ENCODE results near the gene SLK.
A peak's percentile ranks its signal among the peaks of the same experiment; 100 is the strongest.

SLK gene

DNA sequence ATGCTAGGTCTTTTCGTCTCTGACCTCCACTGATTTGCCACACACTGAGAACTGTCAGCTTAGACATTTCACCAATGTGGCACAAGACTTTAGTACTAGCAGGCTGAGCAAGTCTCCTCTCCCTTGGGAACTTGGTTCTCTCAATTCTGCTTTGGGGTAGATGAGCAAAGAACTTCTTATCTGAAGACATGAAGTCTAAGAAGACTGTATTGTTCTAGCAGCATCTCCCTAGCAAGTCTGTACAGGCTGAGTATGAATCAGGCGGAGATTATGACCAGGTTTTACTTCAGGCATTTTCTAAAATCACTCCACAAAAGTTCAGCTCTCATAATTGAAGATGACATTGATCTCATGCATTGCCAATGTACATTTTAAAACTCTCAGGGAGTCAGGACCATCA, 25.1 kb upstream of the SLK start:
- no peak for DNase-seq (ENCODE audit: low read depth in 2 of 2)

DNA sequence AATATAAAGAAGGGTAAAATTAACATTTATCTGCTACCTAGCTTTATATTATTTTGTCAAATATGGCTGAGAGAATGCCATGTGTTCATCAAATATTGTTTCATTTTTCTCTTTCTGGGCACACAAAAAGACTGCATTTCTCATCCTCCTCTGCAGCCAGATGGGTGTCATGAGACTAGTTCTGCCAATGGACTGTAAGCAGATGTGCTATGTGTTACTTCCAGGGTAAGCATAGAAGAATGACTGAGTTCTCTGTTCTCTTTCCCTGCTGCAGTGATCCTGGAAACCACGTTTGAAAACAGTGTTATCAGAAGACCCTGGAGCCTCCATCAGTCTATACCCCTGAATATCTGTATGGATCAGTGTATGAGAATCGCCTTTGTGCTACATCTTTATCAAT, 24.1 kb upstream of the SLK start:
- DNase-seq (ENCODE audit: low read depth in 2 of 2), result no peak

DNA sequence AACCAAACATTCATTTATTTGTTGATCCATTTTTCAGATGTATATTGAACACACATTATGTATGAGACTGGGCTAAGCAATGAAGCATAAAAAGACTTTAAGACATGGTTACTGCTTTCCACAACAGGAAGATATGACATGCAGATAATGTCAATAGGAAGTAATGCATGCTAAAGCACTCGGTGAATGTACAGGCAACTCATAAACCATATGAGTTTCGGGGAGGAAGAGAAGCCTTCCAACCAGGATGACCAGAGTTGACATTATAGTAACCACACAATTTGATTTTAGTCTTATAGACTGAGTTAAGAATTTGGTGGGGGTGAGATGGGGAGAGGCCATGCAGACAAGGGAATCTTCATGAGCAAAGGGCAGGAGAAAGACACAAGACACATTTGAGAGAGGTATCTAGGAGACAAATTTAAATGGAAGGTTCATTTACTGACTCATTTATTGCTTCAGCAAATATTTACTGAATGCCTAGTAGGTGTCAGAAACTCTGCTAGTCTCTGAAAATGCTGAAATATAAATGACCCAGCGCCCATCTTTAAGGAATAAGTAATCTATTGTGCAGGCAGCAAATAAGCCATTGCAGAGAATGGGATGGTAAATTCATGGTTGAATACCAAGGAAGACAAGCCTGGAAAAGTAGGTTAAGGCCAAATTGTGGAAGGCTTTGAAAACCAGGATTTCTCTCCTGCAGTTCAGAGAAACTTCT, 19.0 kb upstream of the SLK start:
- no peak for DNase-seq (ENCODE audit: low read depth in 2 of 2)

DNA sequence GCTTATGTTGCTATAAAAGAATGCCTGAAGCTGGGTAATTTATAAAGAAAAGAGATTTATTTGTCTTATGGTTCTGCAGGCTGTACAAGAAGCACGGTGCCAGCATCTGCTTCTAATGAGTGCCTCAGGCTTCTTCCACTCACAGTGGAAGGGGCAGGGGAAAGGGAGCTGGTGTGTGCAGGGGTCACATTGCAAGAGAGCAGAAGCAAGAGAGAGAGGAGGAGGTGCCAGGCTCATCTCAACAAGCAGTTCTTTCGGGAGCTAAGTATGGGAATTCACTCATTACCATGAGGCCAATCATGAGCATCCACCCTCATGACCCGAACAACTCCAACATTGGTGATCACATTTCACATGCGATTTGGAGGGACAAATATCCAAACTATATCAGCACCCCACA, 17.2 kb upstream of the SLK start:
- no peak for DNase-seq (ENCODE audit: low read depth in 2 of 2)

DNA sequence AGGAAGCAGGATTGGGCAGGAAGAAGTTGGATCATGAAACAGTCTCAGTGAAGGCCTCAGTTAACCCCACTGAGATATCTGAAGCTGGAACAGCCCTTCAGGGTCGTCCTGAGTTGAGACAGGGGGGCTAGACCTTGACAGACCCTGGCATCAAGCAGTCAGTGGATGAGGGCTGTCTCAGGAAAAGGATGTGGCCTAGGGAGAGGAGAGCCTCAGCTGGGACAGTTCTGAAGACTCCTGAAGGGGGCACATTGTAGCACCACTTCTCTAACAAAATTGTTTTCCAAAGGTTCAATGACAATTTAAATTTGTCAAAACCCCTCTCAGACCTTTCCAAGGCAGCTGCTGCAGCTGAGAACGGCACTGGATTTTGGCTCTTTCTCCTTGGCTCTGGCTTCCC, 15.8 kb upstream of the SLK start:
- no peak for DNase-seq (ENCODE audit: low read depth in 2 of 2)

DNA sequence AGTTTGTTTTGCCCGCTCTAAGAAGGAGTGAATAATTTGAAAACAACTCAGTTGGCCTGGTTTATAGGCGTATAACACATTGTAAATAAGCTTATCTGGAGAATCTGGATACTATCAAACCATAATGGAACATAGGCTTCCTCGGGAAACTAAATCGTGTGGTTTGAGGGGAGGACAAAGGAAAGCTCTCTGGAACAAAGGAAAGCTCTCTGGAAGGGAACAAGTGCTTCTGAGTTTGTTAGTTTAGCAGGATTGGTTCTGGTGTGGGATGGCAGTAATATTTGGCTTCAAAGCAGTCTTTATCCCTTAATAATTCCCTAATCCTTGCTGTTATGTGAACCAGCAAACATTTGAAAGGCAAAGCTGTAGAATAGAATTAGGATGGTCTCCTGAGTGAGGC, 15.0 kb upstream of the SLK start:
- no peak for DNase-seq (ENCODE audit: low read depth in 2 of 2)

DNA sequence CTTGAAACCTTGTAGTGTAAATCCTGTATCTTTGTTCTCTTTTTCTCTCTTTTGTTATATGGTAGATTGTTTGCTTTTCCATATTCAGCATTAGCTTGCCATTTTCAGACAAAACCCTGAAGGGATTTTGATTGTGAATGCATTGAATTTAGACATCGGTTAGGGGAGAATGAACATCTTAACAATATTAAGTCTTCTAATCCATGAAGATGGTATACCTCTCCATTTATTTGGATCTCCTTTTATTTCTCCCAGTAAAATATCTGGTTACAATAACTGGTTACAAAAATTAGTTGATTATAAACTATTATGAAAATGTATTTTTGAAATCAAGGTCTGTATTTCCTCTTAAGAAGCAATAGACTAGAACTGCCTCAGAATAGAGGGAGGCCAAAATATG, 12.4 kb upstream of the SLK start:
- no peak for DNase-seq (ENCODE audit: low read depth in 2 of 2)

DNA sequence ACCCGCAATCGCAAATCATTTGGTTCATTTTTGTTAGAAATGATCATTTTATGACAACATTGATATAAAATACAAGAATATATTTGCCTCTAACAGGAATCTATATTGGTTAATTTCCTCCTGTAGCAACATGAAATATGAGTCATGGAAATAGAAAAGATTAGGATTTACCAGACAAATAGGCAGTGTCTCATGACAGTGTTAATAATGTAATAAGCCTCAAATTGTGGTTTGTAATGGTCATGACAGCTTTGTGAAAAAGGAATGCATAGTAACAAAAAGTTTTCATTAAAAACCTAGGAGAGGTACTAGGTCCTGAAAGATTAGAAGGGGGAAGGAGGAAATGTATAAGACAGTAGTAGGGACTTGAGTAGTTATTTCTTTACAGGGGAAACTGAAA, 7.9 kb upstream of the SLK start:
- DNase-seq (ENCODE audit: low read depth in 2 of 2), result no peak

DNA sequence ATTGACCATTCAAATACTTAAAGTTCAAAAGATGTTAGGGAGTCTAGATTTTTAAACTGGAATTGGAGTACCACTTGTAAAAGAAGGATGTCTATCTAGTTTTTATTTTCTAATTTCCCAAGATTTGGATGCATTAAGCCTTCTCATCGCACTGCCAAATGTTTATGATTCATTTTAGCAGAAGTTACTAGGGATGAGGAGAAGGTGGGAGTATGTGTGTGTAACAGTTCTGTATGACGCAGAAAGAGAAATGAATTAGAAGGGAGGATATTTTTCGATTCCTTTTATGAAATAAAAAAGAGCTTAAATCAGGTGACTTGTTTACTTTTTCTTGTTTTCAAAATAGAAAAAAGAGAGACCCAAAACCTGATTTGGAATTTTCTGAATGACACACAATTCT, 6.8 kb upstream of the SLK start:
- DNase-seq (ENCODE audit: low read depth in 2 of 2), result no peak

DNA sequence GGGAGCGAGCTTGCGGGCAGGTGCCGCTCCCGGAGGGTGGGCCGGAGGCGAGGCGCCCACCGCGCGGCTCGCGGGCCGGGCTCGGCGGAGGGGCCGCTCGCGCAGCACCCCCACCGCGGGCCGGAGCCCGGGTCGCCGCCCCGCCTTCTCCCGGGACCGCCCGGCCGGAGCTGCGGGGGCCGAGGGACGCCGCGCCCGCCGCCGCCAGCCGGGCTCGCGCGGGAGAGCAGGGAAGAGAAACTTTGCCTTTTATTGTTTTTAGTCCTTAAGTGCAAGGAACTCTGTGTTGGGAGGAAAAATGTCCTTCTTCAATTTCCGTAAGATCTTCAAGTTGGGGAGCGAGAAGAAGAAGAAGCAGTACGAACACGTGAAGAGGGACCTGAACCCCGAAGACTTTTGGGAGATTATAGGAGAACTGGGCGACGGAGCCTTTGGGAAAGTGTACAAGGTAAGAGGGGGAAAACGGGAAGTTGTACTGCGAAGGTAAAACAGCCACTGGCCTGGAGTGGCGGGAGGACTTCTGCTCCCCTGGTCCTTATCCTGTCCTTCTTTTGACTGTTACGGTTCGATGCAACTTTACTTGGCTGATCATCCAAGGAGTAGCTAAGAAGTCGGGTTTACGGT, 620 bp downstream of the SLK start:
- peak in 1 of 2 donors; percentile 30 for DNase-seq (ENCODE audit: low read depth in 2 of 2)

DNA sequence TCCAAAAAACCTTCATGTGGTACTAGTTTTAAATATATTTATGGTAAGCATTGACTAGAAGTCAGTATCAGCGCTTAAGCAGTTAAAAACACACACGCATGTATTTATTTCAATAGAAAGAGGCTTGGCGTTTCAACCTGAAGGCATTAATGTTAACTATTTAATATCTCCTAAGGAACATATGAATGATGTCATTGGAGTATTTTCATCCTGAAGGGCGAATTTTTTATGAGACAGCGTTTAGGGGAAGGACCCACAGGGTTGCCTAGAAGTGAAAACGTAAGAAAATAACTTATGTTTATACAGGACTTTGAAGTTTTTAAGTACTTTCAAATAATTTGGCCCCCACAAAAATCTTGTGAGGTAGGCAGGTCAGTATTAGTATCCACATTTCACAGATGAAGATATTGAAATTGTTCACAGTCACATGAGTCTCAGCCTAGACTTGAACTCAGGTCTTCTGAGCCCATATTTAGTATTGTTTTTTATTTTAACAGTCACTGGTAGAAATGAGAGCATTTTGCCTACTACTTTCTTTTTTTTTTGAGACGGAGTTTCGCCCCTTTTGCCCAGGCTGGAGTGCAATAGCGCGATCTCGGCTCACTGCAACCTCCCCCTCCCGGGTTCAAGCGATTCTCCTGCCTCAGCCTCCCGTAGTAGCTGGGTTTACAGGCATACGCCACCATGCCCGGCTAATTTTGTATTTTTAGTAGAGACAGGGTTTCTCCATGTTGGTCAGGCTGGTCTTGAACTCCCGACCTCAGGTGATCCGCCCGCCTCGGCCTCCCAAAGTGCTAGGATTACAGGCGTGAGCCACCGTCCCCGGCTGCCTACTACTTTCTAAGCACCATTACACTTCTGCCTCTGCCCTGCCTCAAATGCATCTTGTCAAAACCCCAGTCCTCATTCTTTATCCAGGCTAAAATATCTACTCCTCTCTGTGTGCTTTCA, 1.8 kb downstream of the SLK start:
- DNase-seq (ENCODE audit: low read depth in 2 of 2), result no peak

DNA sequence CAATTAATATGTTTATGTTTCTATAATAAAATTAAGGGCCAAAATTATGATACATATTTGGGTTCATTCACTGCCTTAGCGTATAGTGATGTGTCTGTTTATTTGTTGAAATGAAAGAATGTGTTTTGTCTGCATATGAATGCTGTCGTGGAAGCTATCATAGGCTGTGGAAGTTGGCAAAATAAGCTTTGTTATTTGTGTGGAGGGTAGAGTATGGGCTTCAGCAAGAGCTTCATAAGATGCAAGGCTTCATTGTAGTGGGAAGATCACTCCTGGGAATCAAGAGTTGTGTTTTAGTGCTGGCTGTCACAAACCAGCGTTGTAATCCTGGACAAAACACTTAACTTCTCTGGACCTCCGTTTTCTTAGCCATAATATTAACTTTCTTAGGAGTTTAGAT, 2.5 kb downstream of the SLK start:
- no peak for DNase-seq (ENCODE audit: low read depth in 2 of 2)

DNA sequence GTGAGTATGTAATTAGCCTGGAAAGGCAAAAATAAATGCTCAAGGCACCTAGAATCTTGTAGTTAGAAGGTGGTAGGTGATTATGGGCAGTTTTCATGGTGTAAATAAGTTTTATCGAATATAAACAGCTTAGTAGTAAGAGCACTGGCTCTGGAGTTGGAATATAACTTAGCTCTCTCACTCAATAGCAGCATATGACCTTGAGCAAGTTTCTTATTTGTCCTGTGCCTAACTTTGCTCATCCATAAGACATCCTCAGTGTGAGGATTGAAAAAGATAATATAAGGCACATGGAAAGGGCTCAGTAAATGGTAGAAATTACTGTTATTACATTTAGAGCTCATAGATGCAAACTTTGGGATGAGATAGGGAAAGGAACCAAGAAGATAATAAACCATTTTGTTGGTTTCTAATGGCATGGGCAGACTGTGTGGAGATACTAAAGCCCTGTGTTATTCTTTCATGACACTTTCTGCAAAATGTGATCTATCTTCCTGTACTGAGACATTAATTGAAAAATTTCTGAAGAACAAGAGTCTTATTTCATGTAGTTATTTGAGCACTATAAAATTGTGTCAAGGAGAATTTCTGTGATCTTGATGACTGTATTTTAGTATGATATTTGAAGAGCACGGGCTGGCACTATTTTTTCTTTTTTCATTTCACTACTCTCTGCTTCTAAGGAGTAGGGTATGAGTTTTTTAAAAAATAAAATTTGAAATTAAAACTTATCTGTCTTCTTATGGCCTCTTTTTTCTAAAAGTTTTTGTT, 3.1 kb downstream of the SLK start:
- no peak for DNase-seq (ENCODE audit: low read depth in 2 of 2)

DNA sequence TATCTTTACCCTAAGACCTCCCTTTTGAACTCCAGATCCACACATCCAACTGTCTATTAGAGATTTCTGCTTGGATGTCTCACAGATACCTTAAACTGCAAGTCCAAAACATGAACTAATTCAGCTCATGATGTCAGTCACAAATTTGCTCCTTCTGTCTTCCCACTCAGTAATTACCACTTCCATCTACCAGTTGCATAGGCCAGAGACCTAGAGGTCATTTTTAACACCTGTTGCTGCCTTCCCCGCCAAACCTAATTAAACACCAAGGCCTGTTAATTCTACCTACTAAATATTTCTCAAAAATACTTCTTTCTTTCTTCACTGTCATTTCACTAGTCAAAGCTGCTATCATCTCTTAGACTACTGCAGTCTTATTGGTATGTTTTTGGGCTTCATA, 8.2 kb downstream of the SLK start:
- DNase-seq (ENCODE audit: low read depth in 2 of 2), result no peak

DNA sequence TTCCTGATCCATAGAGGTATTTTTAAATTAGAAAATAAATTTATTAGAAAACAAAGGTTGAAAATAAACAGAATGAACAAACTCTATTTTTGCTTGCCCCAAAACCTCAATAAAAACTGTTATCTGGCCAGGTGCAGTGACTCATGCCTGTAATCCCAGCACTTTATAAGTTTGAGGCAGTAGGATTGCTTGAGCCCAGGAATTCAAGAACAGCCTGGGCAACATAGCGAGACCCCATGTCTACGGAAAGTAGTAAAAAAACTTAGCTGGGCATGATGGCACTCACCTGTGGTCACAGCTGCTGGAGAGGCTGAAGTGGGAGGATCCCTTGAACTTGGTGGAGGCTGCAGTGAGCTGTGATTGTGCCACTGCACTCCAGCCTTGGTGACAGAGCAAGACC, 10.3 kb downstream of the SLK start:
- no peak for DNase-seq (ENCODE audit: low read depth in 2 of 2)

DNA sequence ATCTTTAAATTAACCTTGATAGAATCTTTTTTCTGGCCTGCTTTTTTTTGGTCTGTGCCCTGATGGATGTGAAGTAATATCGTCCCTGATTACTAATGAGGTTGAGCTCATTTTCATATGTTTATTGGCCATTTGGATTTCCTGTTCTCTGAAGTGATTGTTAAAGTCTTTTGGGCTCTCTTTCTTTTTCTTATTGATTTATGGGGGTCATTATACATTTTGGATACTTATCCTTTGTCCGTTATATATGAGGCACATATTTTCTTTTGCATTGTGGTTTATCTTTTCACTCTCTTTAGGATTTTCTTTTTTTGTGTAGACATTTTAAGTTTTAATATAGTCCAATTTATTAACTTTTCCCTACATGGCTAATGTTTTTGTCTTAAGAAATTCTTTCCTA, 12.6 kb downstream of the SLK start:
- DNase-seq (ENCODE audit: low read depth in 2 of 2), result no peak

DNA sequence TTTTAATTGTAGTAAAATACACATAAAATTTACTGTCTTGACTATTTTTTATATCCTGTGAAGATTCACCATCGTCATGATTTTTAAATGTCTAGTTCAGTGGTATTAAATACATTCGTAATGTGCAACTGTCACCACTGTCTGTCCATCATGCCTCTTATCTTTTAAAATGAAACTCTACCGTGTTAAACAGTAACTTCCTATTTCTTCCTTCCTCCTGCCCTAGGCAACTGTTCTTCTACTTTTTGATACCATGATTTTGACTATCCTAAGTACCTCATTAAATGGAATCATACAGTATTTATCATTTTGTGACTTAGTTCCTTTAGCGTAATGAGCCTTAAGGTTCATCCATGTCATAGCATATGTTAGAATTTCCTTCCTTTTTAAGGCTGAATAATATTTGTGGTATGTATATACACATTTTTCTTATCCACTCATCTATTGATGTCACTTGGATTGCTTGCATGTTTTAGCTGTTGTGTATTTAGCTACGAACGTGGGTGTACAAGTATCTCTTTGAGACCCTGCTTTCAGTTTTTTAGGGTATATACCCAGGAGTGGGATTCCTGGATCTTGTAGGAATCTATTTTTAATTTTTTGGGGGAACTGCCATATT, 13.5 kb downstream of the SLK start:
- DNase-seq (ENCODE audit: low read depth in 2 of 2), result no peak

DNA sequence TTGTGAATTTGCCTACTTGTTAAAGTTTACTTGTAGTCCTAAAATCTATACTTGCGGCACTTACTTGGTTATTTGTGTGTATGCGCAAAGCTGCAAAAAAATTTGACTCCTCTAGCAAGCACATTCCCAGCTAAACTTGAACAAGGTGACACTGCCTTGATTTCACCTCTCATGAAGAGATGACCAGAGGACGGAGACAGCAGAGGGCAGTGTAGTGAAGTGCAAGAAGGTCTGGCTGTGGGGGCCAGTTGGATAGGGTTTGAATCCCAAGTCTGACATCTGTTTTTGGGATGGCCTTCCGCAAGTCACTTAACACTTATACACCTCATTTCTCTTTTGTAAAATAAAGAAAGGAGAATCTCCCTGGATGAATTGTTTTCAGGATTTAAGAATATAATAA, 15.7 kb downstream of the SLK start:
- DNase-seq (ENCODE audit: low read depth in 2 of 2), result no peak

DNA sequence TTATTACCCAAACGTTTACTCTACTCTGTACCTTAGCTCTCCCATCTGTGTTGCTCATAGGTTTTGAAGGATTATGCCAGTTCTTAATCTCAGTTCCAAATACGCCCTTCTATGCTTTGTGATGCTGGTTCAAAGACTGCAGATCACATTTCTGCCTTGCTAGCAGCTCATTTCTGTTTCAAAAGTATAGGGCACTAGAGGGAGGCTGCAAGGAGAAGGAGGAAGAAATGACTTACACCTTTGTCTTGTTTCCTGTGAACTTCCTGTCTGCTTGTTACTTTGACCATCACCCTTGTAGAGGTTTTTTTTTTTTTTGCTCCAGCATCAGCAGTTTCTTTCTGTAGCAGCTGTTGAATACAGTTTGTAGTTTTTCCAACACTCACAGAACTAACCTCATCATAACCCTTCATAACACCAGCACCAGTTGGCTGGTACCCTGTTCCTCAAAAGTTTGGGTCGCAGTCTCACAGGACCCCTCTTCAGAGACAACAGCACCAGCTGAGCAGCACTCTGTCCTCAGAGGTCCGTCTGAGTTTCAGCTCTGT, 16.5 kb downstream of the SLK start:
- no peak for DNase-seq (ENCODE audit: low read depth in 2 of 2)

DNA sequence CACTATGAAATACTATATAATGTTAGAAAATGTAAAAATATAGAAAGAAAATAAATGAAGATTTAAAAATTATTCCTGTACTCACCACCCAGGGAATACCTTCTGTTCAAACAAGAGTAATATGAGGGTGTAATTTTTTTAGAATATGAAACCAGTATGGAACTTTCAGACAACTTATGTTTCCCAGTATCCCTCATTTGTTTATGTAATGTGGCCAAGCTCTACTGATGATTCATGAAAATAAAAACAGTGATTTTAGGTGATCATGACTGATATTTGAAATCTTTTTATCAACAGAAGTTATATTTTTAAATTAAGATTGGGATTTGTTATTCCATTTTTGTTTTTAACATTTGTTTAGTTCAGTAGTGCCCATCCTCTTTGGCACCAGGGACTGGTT, 18.8 kb downstream of the SLK start:
- DNase-seq (ENCODE audit: low read depth in 2 of 2), result no peak

DNA sequence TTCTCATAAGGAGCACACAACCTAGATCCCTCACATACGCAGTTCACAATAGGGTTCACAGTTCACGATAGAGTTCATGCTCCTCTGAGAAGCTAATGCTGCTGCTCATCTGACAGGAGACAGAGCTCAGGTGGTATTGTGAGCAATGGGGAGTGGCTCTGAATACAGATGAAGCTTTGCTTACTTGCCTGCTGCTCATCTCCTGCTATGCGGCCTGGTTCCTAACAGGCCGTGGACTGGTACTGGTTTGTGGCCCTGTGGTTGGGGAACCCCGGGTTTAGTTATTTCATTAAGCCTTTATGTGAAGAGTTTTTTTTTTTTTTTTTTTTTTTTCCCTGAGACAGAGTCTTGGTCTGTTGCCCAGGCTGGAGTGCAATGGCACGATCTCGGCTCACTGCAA, 19.4 kb downstream of the SLK start:
- DNase-seq (ENCODE audit: low read depth in 2 of 2), result no peak

Measured in stimulated activated CD8-positive, alpha-beta memory T cell treated with anti-CD3 and anti-CD28 coated beads, Interleukin-7, amount 100 ng/mL, for 4 hours (primary cell).